HepG2 (cell line): ENCODE data around the gene FAM111A. TPM values are rescaled to one million over a fixed set of nuclear protein-coding genes. Genes with fewer than 3 reads are reported as not detected.
A peak's percentile ranks its signal among the peaks of the same experiment; 100 is the strongest.

ENCODE experiments used
- ARNTL ChIP-seq: sonication (generic); formaldehyde crosslinking; IDR thresholded peaks from 2 replicates; pipeline ENCODE4 v1.4.0; 2020; ENCODE audit warnings: mild to moderate bottlenecking, missing genetic modification reagents
- DMAP1 ChIP-seq: IDR thresholded peaks from 2 replicates; pipeline ENCODE4 v1.6.1; 2016
- GTF3A ChIP-seq: sonication (generic); formaldehyde crosslinking; conservative IDR thresholded peaks from 2 replicates; pipeline ENCODE4 v1.4.0; 2020; ENCODE audit warnings: mild to moderate bottlenecking, missing genetic modification reagents
- JUNB ChIP-seq: sonication (generic); formaldehyde crosslinking; IDR thresholded peaks from 2 replicates; pipeline ENCODE4 v1.8.0; 2022; ENCODE audit warnings: missing genetic modification reagents, mild to moderate bottlenecking, borderline replicate concordance
- JUND ChIP-seq: sonication (generic); formaldehyde crosslinking; IDR thresholded peaks from 2 replicates; pipeline ENCODE4 v1.8.0; 2022; ENCODE audit warnings: mild to moderate bottlenecking, missing genetic modification reagents
- MAFF ChIP-seq: IDR thresholded peaks from 2 replicates; pipeline ENCODE4 v1.6.1; 2011; ENCODE audit warnings: low read depth, low read length, improper control_type of control experiment
- MEIS1 ChIP-seq: sonication (generic); formaldehyde crosslinking; IDR thresholded peaks from 2 replicates; pipeline ENCODE4 v1.9.0; 2021; ENCODE audit warnings: mild to moderate bottlenecking, missing genetic modification reagents, moderate library complexity, borderline replicate concordance
- MIXL1 ChIP-seq: IDR thresholded peaks from 2 replicates; pipeline ENCODE4 v1.6.1; 2016
- POLR2A ChIP-seq, 2 experiments: IDR thresholded peaks; 2 replicates each; pipeline ENCODE4 v1.6.1; 2011; ENCODE audit warnings: low read depth in 2 of 2, low read length in 2 of 2, mild to moderate bottlenecking in 1 of 2, moderate library complexity in 1 of 2; ENCODE audit not compliant: insufficient read depth in 1 of 2
- SKI ChIP-seq: fragments of 450-650 bp; IDR thresholded peaks from one replicate; pipeline ENCODE4 v1.6.1; 2018; ENCODE audit warnings: mild to moderate bottlenecking; ENCODE audit not compliant: partially characterized antibody
- SPEN ChIP-seq: sonication (generic); formaldehyde crosslinking; IDR thresholded peaks from 2 replicates; pipeline ENCODE4 v1.5.1; 2020; ENCODE audit warnings: low read depth, mild to moderate bottlenecking, missing genetic modification reagents
- U2AF1 ChIP-seq: fragments of 200-400 bp; formaldehyde crosslinking; optimal IDR thresholded peaks from 2 replicates; pipeline ENCODE3; 2017; ENCODE audit warnings: mild to moderate bottlenecking, low read depth, low read length
- ZBTB1 ChIP-seq: sonication (generic); formaldehyde crosslinking; IDR thresholded peaks from 2 replicates; pipeline ENCODE4 v1.4.0; 2020; ENCODE audit warnings: missing genetic modification reagents, borderline replicate concordance
- ZFYVE20 ChIP-seq: sonication (generic); formaldehyde crosslinking; IDR thresholded peaks from 2 replicates; pipeline ENCODE4 v1.8.0; 2023; ENCODE audit warnings: low read depth, mild to moderate bottlenecking, moderate library complexity, missing genetic modification reagents, borderline replicate concordance
- ZNF296 ChIP-seq: sonication (generic); formaldehyde crosslinking; conservative IDR thresholded peaks from 2 replicates; pipeline ENCODE4 v1.5.0; 2020; ENCODE audit warnings: mild to moderate bottlenecking, missing genetic modification reagents
- ZNF343 ChIP-seq: sonication (generic); formaldehyde crosslinking; IDR thresholded peaks from 2 replicates; pipeline ENCODE4 v1.4.0; 2020; ENCODE audit warnings: mild to moderate bottlenecking, missing genetic modification reagents
- ZNF367 ChIP-seq: sonication (generic); formaldehyde crosslinking; IDR thresholded peaks from 2 replicates; pipeline ENCODE4 v1.4.0; 2020; ENCODE audit warnings: missing genetic modification reagents, borderline replicate concordance
- ZNF441 ChIP-seq: sonication (generic); formaldehyde crosslinking; IDR thresholded peaks from 2 replicates; pipeline ENCODE4 v1.7.0; 2021; ENCODE audit warnings: missing genetic modification reagents, borderline replicate concordance
- ZNF550 ChIP-seq: sonication (generic); formaldehyde crosslinking; IDR thresholded peaks from 2 replicates; pipeline ENCODE4 v1.4.0; 2020; ENCODE audit warnings: mild to moderate bottlenecking, missing genetic modification reagents, borderline replicate concordance
- ZNF777 ChIP-seq: sonication (generic); formaldehyde crosslinking; IDR thresholded peaks from 2 replicates; pipeline ENCODE4 v1.4.0; 2020; ENCODE audit warnings: missing genetic modification reagents
- polyA plus RNA-seq, 8 experiments: library from polyadenylated mRNA; depleted of rRNA in 3 of 8; stranded (reverse) in 7 of 8; unstranded in 1 of 8; fragments of >200 nt; fragmentation: Illumina TruSeq in 4 of 8; extraction: Trizol in 4 of 8; gene quantifications; 2 replicates each; pipeline versions ENCODE4 v1.2.1 to v1.2.3, GENCODE V29; 2011 to 2016; ENCODE audit warnings: low read depth in 4 of 8, missing spikeins in 1 of 8, mixed read lengths in 1 of 8; ENCODE audit not compliant: insufficient read depth in 1 of 8
- total RNA-seq, 5 experiments: library from RNA; depleted of rRNA; stranded (reverse); fragments of >200 nt; fragmentation: Illumina TruSeq; extraction: Trizol; gene quantifications; 2 replicates each; pipeline ENCODE4 v1.2.3, GENCODE V29; 2016; ENCODE audit warnings: low read depth in 1 of 5
- TF ChIP-seq, protein P1 (sequence below): sonication (generic); formaldehyde crosslinking; IDR thresholded peaks from 2 replicates; pipeline ENCODE4 v1.4.0; 2020; ENCODE audit warnings: missing genetic modification reagents
- TF ChIP-seq, protein P2 (sequence below): sonication (generic); formaldehyde crosslinking; IDR thresholded peaks from 2 replicates; pipeline ENCODE4 v1.4.0; 2020; ENCODE audit warnings: missing genetic modification reagents, borderline replicate concordance
- TF ChIP-seq, protein P3 (sequence below): sonication (generic); formaldehyde crosslinking; conservative IDR thresholded peaks from 2 replicates; pipeline ENCODE4 v1.4.0; 2020; ENCODE audit warnings: missing genetic modification reagents
- TF ChIP-seq, protein P4 (sequence below): sonication (generic); formaldehyde crosslinking; IDR thresholded peaks from 2 replicates; pipeline ENCODE4 v1.5.0; 2020; ENCODE audit warnings: mild to moderate bottlenecking, low read depth, missing genetic modification reagents, borderline replicate concordance

The FAM111A gene
- total and polyA plus RNA-seq, 2 of the 13 experiments (the other 11 are each of a cell fraction or from before 2014, with no cell fraction given) = 3.2 to 13.5 TPM

DNA sequence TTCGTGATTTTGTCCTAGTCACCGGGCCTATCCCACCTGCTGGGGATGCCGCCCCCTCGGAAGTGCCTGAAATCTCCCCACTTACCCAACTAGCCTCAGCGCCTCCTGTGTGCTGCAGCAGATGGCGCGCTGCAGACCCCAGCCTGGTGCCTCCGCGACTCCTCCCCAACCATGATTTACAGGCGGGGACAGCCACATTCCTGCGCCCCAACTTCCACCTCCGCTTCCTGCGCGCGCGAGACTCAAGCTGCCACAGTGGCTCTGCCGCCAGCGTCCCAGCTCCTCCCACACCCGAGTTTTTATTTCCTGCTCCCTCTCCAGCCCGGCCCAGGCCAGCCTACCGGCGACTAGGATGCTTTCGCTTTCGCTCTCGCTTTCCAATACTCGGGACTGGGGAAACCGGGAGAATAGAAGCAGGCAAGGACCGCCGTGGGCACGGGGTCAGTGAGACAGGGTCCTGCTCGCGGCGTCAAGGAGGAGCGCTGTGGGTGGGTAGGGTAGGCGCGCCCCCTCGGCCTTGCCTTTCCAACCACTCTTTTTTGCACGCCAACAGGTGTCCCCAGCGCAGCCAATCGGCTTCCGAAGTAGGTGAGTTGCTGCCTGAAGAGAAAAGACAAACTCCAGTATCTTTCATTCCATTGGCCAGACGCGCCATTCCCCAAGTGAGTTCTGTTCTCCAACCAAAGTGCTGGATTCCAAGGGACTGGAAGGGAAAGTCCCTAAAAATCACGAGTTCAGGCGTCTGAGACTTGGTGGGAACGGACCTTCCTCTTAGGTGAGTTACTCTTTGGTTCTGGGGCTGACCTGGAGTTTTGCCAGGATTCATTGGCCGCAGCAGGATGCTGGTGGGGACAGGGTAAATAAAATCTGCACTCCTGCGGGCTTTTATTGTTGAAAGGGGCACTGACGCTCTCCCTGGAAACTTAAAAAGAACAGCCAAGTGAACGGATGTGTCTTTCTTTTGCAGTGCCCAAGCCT lies at the start of gene FAM111A (continued):
- TF ChIP-seq SKI (no peak), ZNF367 (CRISPR knock-in tag) (no peak), U2AF1 (no peak), ZNF441 (CRISPR knock-in tag) (0 out of 2 replicates have a peak, but pooled peaks have one; percentile 47), MAFF (no peak), ZNF296 (no peak), MIXL1 (no peak), MEIS1 (CRISPR knock-in tag) (peak; percentile 76; the same call in 1 of the 2 replicates), JUNB (CRISPR knock-in tag) (no peak), ZNF343 (CRISPR knock-in tag) (peak; percentile 31; the same call in 1 of the 2 replicates), GTF3A (CRISPR knock-in tag) (0 out of 2 replicates have a peak, but pooled peaks have one; percentile 56), ZNF550 (no peak), ARNTL (no peak), JUND (CRISPR knock-in tag) (no peak), ZNF777 (CRISPR knock-in tag) (peak; percentile 87), SPEN (CRISPR knock-in tag) (no peak; the same call in 1 of the 2 replicates), POLR2A (IDR thresholded peaks at IDR 0.05; ENCODE audit: insufficient read depth in 1 of 2, low read depth in 2 of 2, low read length in 2 of 2) (peak; percentile 49; a peak in 3 of 4 replicates), ZFYVE20 (CRISPR knock-in tag) (no peak), DMAP1 (CRISPR knock-in tag) (peak; percentile 72; the same call in 1 of the 2 replicates), ZBTB1 (CRISPR knock-in tag) (no peak)
- TF ChIP-seq, protein P1, sequence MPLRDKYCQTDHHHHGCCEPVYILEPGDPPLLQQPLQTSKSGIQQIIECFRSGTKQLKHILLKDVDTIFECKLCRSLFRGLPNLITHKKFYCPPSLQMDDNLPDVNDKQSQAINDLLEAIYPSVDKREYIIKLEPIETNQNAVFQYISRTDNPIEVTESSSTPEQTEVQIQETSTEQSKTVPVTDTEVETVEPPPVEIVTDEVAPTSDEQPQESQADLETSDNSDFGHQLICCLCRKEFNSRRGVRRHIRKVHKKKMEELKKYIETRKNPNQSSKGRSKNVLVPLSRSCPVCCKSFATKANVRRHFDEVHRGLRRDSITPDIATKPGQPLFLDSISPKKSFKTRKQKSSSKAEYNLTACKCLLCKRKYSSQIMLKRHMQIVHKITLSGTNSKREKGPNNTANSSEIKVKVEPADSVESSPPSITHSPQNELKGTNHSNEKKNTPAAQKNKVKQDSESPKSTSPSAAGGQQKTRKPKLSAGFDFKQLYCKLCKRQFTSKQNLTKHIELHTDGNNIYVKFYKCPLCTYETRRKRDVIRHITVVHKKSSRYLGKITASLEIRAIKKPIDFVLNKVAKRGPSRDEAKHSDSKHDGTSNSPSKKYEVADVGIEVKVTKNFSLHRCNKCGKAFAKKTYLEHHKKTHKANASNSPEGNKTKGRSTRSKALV (CRISPR knock-in tag) = peak; percentile 76
- TF ChIP-seq, protein P2, sequence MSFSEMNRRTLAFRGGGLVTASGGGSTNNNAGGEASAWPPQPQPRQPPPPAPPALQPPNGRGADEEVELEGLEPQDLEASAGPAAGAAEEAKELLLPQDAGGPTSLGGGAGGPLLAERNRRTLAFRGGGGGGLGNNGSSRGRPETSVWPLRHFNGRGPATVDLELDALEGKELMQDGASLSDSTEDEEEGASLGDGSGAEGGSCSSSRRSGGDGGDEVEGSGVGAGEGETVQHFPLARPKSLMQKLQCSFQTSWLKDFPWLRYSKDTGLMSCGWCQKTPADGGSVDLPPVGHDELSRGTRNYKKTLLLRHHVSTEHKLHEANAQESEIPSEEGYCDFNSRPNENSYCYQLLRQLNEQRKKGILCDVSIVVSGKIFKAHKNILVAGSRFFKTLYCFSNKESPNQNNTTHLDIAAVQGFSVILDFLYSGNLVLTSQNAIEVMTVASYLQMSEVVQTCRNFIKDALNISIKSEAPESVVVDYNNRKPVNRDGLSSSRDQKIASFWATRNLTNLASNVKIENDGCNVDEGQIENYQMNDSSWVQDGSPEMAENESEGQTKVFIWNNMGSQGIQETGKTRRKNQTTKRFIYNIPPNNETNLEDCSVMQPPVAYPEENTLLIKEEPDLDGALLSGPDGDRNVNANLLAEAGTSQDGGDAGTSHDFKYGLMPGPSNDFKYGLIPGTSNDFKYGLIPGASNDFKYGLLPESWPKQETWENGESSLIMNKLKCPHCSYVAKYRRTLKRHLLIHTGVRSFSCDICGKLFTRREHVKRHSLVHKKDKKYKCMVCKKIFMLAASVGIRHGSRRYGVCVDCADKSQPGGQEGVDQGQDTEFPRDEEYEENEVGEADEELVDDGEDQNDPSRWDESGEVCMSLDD = peak; percentile 82; the same call in 1 of the 2 replicates
- TF ChIP-seq, protein P3, sequence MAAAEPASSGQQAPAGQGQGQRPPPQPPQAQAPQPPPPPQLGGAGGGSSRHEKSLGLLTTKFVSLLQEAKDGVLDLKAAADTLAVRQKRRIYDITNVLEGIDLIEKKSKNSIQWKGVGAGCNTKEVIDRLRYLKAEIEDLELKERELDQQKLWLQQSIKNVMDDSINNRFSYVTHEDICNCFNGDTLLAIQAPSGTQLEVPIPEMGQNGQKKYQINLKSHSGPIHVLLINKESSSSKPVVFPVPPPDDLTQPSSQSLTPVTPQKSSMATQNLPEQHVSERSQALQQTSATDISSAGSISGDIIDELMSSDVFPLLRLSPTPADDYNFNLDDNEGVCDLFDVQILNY (CRISPR knock-in tag) = 0 out of 2 replicates have a peak, but pooled peaks have one; percentile 48
- TF ChIP-seq, protein P4, sequence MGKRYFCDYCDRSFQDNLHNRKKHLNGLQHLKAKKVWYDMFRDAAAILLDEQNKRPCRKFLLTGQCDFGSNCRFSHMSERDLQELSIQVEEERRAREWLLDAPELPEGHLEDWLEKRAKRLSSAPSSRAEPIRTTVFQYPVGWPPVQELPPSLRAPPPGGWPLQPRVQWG (CRISPR knock-in tag) = no peak
